Measurements from ENCODE around the gene RRM2. TPM values are rescaled to one million over a fixed set of nuclear protein-coding genes. Genes with fewer than 3 reads are reported as not detected.
"Not testable (repeated sequence)": the region's sequence is repeated elsewhere in the genome, so short reads cannot be mapped to it uniquely, and the experiment has no call there.

The RRM2 gene
- total RNA-seq, 2 experiments from 2014 or later: 571 to 604 TPM

DNA sequence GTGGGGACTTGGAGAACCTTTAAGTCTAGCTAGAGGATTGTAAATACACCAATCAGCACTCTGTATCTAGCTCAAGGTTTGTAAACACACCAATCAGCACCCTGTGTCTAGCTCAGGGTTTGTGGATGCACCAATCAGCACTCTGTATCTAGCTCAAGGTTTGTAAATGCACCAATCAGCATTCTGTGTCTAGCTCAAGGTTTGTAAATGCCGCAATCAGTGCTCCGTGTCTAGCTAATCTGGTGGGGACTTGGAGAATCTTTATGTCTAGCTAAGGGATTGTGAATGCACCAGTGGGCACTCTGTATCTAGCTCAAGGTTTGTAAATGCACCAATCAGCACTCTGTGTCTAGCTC lies 30.7 kb upstream of the RRM2 start:
- POLR2A ChIA-PET; H3K4me3 Mint-ChIP-seq; H3K36me3 Mint-ChIP-seq (ENCODE audit: low read depth); H3K27ac Mint-ChIP-seq; ATAC-seq; H3K9me3 Mint-ChIP-seq (ENCODE audit: insufficient read depth); DNase-seq: not testable (repeated sequence)
- CTCF ChIA-PET: interaction anchor here (0.8 to 8.8 kb wide), 11 partner anchors 9 to 343 kb away, joined by 3 to 94 read pairs (median 4); no protein-coding TSS in a partner anchor
- peaks cover 58% of the 10 kb centered on the region for H3K27me3 Mint-ChIP-seq (ENCODE audit: low read depth)
- H3K4me1 Mint-ChIP-seq (ENCODE audit: low read depth): peaks cover 13% of the 10 kb centered on the region

- Mint-ChIP-seq H3K36me3 (ENCODE audit: low read depth) (peaks cover 5% of the 10 kb centered on the region), H3K4me3 (no peak overlapping the region), H3K27ac (no peak overlapping the region), H3K27me3 (ENCODE audit: low read depth) (peaks cover 52% of the 10 kb centered on the region), H3K9me3 (ENCODE audit: insufficient read depth) (peaks cover 7% of the 10 kb centered on the region), H3K4me1 (ENCODE audit: low read depth) (peaks cover 16% of the 10 kb centered on the region)
- POLR2A ChIA-PET: interaction anchor here (0.6 to 1.3 kb wide), 2 partner anchors 24 to 32 kb away, joined by 3 to 4 read pairs; no protein-coding TSS in a partner anchor
- ATAC-seq (no peak), DNase-seq (no peak)
- CTCF ChIA-PET: interaction anchor here (1.0 to 4.9 kb wide), 7 partner anchors 9 to 65 kb away, joined by 4 to 109 read pairs (median 5); partner anchors contain the start of gene CYS1
These were observed 28.2 kb upstream of the RRM2 start for GRCh38 chr2:10094271-10094814.

DNA sequence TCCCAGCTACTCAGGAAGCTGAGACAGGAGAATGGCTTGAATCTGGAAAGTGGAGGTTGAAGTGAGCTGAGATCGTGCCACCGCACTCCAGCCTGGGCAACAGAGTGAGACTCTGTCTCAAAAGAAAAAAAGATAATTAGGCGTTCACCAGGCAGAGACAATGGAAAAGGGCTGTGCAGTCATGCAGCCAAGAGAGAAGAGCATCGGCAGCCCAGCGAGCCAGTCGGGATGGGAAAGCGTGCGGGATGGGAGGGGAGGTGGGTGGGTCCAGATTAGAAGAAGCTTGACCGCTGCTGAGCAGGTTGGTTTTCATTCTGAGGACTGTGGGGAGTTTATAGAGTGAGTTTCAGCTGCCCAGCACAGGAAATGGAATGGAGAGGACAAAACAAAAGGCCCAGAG lies 27.4 kb upstream of the RRM2 start:
- Mint-ChIP-seq H3K4me1 (ENCODE audit: low read depth) (peaks cover 16% of the 10 kb centered on the region), H3K4me3 (no peak overlapping the region), H3K9me3 (ENCODE audit: insufficient read depth) (peaks cover 7% of the 10 kb centered on the region), H3K27ac (no peak overlapping the region), H3K27me3 (ENCODE audit: low read depth) (peaks cover 44% of the 10 kb centered on the region), H3K36me3 (ENCODE audit: low read depth) (peaks cover 5% of the 10 kb centered on the region)
- ATAC-seq (no peak), DNase-seq (no peak)
- POLR2A ChIA-PET: interaction anchor here (0.6 to 1.3 kb wide), 2 partner anchors 23 to 31 kb away, joined by 3 to 4 read pairs; no protein-coding TSS in a partner anchor
- CTCF ChIA-PET: interaction anchor here (1.0 to 4.9 kb wide), 8 partner anchors 9 to 66 kb away, joined by 4 to 109 read pairs (median 5); partner anchors contain the start of gene CYS1

DNA sequence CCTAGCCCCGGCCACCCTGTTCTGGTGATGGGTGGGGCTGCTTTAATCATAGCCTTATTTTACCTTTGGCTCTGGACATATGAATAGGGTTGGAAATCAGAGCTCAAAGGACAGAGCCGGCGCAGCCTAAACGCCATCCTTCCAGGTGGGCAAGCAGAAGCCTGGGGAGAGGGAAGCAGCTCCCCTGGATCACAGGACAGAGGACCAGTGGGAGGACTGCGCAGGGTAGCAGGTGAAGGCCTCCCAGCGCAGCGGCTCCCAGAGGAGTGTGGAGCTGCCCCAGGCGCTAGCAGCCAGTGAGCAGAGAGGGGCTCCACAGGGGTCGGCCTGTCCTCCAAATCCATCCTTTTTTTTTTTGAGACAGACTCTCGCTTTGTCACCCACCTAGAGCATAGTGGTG lies 25.9 kb upstream of the RRM2 start:
- Mint-ChIP-seq H3K4me3 (no peak overlapping the region), H3K4me1 (ENCODE audit: low read depth) (peaks cover 12% of the 10 kb centered on the region), H3K27me3 (ENCODE audit: low read depth) (peaks cover 44% of the 10 kb centered on the region), H3K9me3 (ENCODE audit: insufficient read depth) (peaks cover 7% of the 10 kb centered on the region), H3K36me3 (ENCODE audit: low read depth) (peaks cover 5% of the 10 kb centered on the region), H3K27ac (no peak overlapping the region)
- DNase-seq: no peak
- ChIA-PET POLR2A (no interaction called here), CTCF (interaction anchor here (0.7 to 4.9 kb wide), 29 partner anchors 8 to 442 kb away, joined by 3 to 109 read pairs (median 4); partner anchors contain the start of gene CYS1)
- ATAC-seq: no peak

- no peak overlapping the region for H3K4me3 Mint-ChIP-seq
- peaks cover 40% of the 10 kb centered on the region for H3K27me3 Mint-ChIP-seq (ENCODE audit: low read depth)
- H3K9me3 Mint-ChIP-seq (ENCODE audit: insufficient read depth): peaks cover under 1% of the 10 kb centered on the region
- DNase-seq (peak; percentile 44), ATAC-seq (peak; percentile 91)
- peaks cover 4% of the 10 kb centered on the region for H3K4me1 Mint-ChIP-seq (ENCODE audit: low read depth)
- ChIA-PET POLR2A (no interaction called here), CTCF (interaction anchor here (0.7 to 4.9 kb wide), 29 partner anchors 9 to 442 kb away, joined by 3 to 109 read pairs (median 4); partner anchors contain the start of gene CYS1)
- no peak overlapping the region for H3K27ac Mint-ChIP-seq
- no peaks in the 10 kb centered on the region for H3K36me3 Mint-ChIP-seq (ENCODE audit: low read depth)
These were observed 25.0 kb upstream of the RRM2 start for GRCh38 chr2:10097352-10098148.

- no peak overlapping the region for H3K4me3 Mint-ChIP-seq
- ChIA-PET CTCF (interaction anchor here (0.6 to 2.1 kb wide), 3 partner anchors 9 to 572 kb away, joined by 3 to 19 read pairs (median 4); no protein-coding TSS in a partner anchor), POLR2A (interaction anchor here (1.1 kb wide), 1 partner anchor 16 kb away, joined by 3 read pairs; no protein-coding TSS in a partner anchor)
- no peaks in the 10 kb centered on the region for H3K9me3 Mint-ChIP-seq (ENCODE audit: insufficient read depth)
- no peak overlapping the region for H3K27ac Mint-ChIP-seq
- ATAC-seq: no peak
- DNase-seq: no peak
- H3K27me3 Mint-ChIP-seq (ENCODE audit: low read depth): peaks cover 20% of the 10 kb centered on the region
- H3K4me1 Mint-ChIP-seq (ENCODE audit: low read depth): peaks cover 3% of the 10 kb centered on the region
- H3K36me3 Mint-ChIP-seq (ENCODE audit: low read depth): no peaks in the 10 kb centered on the region
These were observed 21.0 kb upstream of the RRM2 start for GRCh38 chr2:10101491-10101890.

- Mint-ChIP-seq H3K36me3 (ENCODE audit: low read depth) (peaks cover 8% of the 10 kb centered on the region), H3K4me1 (ENCODE audit: low read depth) (no peaks in the 10 kb centered on the region), H3K27me3 (ENCODE audit: low read depth) (peaks cover 16% of the 10 kb centered on the region), H3K4me3 (no peak overlapping the region), H3K9me3 (ENCODE audit: insufficient read depth) (no peaks in the 10 kb centered on the region), H3K27ac (no peak overlapping the region)
- ATAC-seq (no peak), DNase-seq (no peak)
- CTCF ChIA-PET: interaction anchor here (1.7 kb wide), 1 partner anchor 8 kb away, joined by 5 read pairs; no protein-coding TSS in a partner anchor
- POLR2A ChIA-PET: no interaction called here
These were observed 19.4 kb upstream of the RRM2 start for GRCh38 chr2:10103179-10103578.

DNA sequence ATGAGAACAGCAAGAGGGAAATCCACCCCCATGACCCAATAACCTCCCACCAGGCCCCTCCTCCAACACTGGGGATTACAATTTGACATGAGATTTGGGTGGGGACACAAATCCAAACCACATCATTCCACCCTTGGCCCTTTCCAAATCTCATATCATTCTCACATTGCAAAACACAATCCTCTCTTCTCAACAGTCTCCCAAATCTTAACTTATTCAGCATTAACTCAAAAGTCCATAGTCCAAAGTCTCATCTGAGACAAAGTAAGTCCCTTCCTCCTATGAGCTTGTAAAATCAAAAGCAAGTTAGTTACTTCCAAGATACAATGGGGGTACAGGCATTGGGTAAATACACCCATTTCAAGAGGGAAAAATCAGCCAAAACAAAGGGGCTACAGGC lies 17.6 kb upstream of the RRM2 start:
- H3K27ac Mint-ChIP-seq; H3K4me3 Mint-ChIP-seq; H3K4me1 Mint-ChIP-seq (ENCODE audit: low read depth); H3K36me3 Mint-ChIP-seq (ENCODE audit: low read depth); DNase-seq; ATAC-seq; POLR2A ChIA-PET; H3K9me3 Mint-ChIP-seq (ENCODE audit: insufficient read depth): not testable (repeated sequence)
- H3K27me3 Mint-ChIP-seq (ENCODE audit: low read depth): peaks cover 16% of the 10 kb centered on the region
- CTCF ChIA-PET: interaction anchor here (1.7 to 3.1 kb wide), 2 partner anchors 9 to 32 kb away, joined by 5 to 12 read pairs; no protein-coding TSS in a partner anchor

DNA sequence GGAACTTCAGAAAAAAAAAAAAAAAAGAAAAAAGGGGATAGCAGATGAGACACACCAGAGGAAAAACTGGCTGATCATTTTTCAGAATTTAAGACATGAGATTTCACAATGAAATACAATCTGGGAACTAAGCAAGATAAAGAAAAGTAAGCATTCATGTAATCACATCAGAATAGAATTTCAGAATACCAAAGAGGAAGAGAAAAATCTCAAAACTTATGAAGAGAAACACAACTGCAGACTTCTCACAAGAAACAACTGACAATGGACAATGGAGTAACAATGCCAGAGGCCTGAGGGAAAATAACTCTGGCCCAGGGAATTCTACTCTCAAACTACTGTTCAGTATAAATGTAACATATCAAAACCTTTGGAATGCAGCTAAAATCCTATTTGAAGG lies 13.2 kb upstream of the RRM2 start:
- peaks cover 3% of the 10 kb centered on the region for H3K27me3 Mint-ChIP-seq (ENCODE audit: low read depth)
- H3K4me3 Mint-ChIP-seq: no peak overlapping the region
- no peaks in the 10 kb centered on the region for H3K4me1 Mint-ChIP-seq (ENCODE audit: low read depth)
- POLR2A ChIA-PET: no interaction called here
- DNase-seq: no peak
- CTCF ChIA-PET: interaction anchor here (4.0 kb wide), 1 partner anchor 13 kb away, joined by 13 read pairs; no protein-coding TSS in a partner anchor
- H3K9me3 Mint-ChIP-seq (ENCODE audit: insufficient read depth): no peaks in the 10 kb centered on the region
- no peak for ATAC-seq
- H3K36me3 Mint-ChIP-seq (ENCODE audit: low read depth): peaks cover 8% of the 10 kb centered on the region
- no peak overlapping the region for H3K27ac Mint-ChIP-seq

DNA sequence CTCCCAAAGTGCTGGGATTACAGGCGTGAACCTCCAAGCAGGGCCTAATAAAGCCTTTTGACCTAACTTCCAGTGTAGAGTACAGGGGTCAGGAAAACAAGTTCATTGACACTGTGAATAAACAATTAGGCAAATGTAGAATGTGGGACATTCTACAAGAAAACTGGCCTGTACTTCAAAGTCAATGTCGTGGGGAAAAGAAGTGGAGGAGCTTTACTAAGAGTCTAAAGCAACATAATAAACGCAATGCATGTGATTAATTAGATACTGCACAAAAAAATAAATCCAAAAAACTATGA lies 3.6 kb upstream of the RRM2 start:
- no peaks in the 10 kb centered on the region for H3K9me3 Mint-ChIP-seq (ENCODE audit: insufficient read depth)
- ChIA-PET CTCF (interaction anchor here (0.8 to 6.3 kb wide), 13 partner anchors 10 to 320 kb away, joined by 3 to 94 read pairs (median 4); partner anchors contain the start of gene CYS1), POLR2A (interaction anchor here (0.8 to 1.3 kb wide), 3 partner anchors 15 to 275 kb away, joined by 3 to 5 read pairs (median 4); partner anchors contain the start of gene TAF1B)
- no peak overlapping the region for H3K27ac Mint-ChIP-seq
- peaks cover 30% of the 10 kb centered on the region for H3K4me1 Mint-ChIP-seq (ENCODE audit: low read depth)
- no peak for ATAC-seq
- no peak for DNase-seq
- peaks cover 30% of the 10 kb centered on the region for H3K36me3 Mint-ChIP-seq (ENCODE audit: low read depth)
- H3K27me3 Mint-ChIP-seq (ENCODE audit: low read depth): no peaks in the 10 kb centered on the region
- peak overlapping the region; percentile 32 for H3K4me3 Mint-ChIP-seq

- no peak for DNase-seq
- Mint-ChIP-seq H3K36me3 (ENCODE audit: low read depth) (peaks cover 37% of the 10 kb centered on the region), H3K4me3 (peak overlapping the region; percentile 98), H3K9me3 (ENCODE audit: insufficient read depth) (no peaks in the 10 kb centered on the region), H3K27me3 (ENCODE audit: low read depth) (no peaks in the 10 kb centered on the region), H3K4me1 (ENCODE audit: low read depth) (peaks cover 33% of the 10 kb centered on the region), H3K27ac (peak overlapping the region; percentile 99)
- no peak for ATAC-seq
- POLR2A ChIA-PET: interaction anchor here (0.7 to 1.3 kb wide), 4 partner anchors 21 to 276 kb away, joined by 3 to 5 read pairs (median 4); partner anchors contain the start of gene TAF1B
- CTCF ChIA-PET: interaction anchor here (0.8 to 6.3 kb wide), 10 partner anchors 9 to 316 kb away, joined by 3 to 94 read pairs (median 4); partner anchors contain the start of gene CYS1
These were observed 2.9 kb upstream of the RRM2 start for GRCh38 chr2:10119601-10120157.

Data from activated CD8-positive, alpha-beta T cell treated with anti-CD3 and anti-CD28 coated beads, Interleukin-2, amount 10 ng/mL, durations not matched to agents 7 days and 5 days (primary cell).